Dedifferentiated amniotic fluid mesenchymal stem cell (primary cell): ENCODE data around the gene KRT222.

Experiments used
- DNase-seq: peaks from one replicate; pipeline ENCODE4 v3.0.0-alpha.2; 2016; ENCODE audit errors: extremely low spot score

Gene KRT222

DNA sequence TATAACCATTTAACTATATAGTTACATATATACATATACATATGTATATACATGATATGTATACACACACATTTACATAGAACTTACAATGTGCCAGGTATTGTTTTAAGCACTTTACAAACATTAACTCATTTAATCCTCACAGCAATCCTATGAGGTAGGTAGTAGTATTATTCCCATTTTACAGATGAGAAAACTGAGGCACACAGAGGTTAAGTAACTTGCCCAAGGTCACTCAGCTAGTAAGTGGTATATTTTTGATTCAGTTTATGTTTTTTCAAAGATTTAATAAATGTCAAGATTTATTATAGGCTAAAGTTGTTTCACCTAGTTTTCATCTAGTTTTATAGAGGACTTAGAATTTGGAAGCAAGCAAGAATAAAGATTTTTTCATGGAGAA, 6.6 kb downstream of the KRT222 start:
- no peak for DNase-seq

- DNase-seq = no peak
These were observed 13.0 kb downstream of the KRT222 start for GRCh38 chr17:40651939-40652338.

- peak; percentile 22 for DNase-seq
These were observed 16.5 kb downstream of the KRT222 start for GRCh38 chr17:40648384-40648968.

GRCh38 chr17:40647624-40648383, 17.2 kb downstream of the KRT222 start, which contains the start of gene SMARCE1:
Gene SMARCE1, minus strand, starts transcription at chr17:40647818. Its CDS starts 2,016 bp downstream, at chr17:40645802.
- peak; percentile 52 for DNase-seq

- DNase-seq = peak; percentile 21
These were observed 18.0 kb downstream of the KRT222 start for GRCh38 chr17:40646791-40647623.

DNA sequence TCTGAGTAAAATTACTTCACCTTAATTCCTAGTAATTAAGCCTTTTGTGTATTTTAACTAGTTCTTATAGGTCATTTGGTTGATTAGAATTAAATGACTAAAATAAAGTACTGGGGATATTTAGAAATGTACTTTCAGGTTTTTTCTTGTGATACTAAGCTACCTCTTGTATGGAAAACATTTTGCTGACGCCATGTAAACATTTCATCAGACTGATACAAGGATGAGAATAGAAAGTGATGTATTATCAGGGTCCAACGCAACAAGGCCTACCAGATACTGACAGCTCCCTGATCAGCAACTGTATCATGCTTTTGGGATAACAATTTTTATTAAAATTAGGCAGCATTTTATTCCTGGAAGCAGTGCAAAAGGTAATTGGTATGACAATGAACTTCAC, 19.0 kb downstream of the KRT222 start:
- DNase-seq = no peak

DNA sequence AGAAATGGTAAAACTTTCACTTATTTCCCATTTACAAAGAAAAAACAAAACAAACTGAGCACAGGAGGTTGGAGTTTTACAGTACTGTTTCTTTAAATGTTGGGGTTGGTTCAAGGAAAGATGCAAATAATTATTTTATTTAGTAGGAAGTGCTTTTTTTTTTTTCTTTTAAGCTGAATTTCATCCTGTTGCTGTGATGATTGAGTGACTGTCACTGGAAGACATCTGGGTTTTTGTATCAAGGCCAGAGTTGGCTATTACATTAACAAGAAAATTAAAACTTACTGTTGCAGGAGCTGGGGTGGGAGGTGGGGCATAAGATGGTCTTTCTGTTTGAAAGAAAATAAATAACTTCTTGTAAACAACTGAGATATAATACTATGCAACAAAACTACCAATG, 19.7 kb downstream of the KRT222 start:
- DNase-seq = no peak

DNA sequence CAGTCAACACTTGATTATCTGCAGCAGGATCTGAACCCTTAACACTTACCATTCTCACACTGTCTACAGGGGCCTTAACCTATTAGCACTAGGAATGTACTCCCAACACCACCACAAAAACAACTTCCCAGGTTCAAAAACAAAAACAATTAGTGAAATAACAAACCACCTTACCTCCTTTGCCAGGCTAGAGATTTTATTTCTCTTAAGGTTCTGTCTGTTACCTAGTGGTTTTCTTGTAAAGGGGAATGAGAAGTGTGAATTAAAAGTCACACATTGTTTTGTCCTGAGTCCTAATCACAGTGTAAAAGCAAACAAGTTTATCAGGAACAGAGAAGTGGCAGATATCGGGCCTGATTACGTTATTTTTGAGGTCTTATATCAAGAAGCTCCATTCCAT, 27.0 kb downstream of the KRT222 start:
- no peak for DNase-seq

- DNase-seq = no peak
These were observed 31.1 kb downstream of the KRT222 start for GRCh38 chr17:40633871-40634270.

GRCh38 chr17:40632216-40632615, 32.8 kb downstream of the KRT222 start:
- no peak for DNase-seq

DNA sequence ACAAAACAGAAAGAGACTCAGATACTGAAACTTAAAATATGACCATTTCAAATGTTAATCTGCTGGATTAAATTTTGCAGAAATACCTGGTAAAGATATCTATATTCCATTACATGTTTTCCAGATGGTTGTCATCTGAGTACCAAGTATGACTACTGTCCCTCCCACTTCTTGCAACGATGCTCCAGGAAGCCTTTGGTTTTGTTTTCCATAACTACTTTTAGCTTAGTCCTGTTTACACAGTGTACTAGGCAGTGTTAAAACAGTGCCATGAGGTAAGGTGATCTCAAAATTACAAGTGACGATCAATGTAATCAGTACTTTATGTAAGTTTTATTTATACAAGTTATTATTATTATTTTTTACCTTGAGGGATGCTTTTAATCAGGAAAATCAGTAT, 35.1 kb downstream of the KRT222 start:
- no peak for DNase-seq

- no peak for DNase-seq
These were observed 39.7 kb downstream of the KRT222 start for GRCh38 chr17:40625311-40625710.

- DNase-seq = no peak
These were observed 41.4 kb downstream of the KRT222 start for GRCh38 chr17:40623419-40624210.

DNA sequence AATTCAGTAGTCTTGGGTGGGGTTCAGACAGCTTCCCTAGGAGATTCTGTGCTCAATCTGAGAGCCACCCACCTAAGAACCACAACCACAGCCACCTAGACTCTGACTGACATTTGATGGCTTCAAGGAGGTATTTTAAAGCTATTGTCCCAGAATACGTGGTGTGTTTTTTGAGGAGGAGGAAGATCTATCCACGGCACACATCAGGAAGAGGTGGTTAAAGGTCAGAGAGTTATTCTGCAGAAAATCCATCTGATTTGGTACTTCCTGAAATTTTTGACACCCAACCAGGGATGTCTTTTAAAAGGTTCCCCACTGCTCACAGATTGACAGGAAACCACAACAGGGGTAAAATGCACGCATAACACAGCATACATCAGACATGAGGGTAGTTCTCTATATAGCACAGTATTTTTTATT, 42.5 kb downstream of the KRT222 start:
- no peak for DNase-seq

- no peak for DNase-seq
These were observed 43.4 kb downstream of the KRT222 start for GRCh38 chr17:40621578-40621977.

DNA sequence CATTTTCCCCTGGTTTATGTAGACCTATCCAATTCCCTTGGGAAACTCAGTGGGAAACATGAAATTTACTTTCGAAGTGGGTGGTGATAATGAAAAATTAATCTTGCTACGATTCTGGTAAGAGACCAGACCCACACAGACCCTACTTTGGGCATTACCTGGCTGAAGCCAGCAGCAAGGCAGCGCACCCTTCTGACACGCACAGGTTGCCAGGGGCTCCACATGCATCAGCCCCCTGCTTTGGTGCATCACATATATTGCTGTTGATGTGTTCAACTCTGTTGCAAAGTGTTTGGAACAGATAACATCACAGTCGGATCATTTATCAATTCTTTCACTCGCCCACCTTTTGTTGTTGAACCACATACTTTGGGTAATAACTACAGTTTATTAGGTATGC, 44.0 kb downstream of the KRT222 start:
- DNase-seq = no peak

DNA sequence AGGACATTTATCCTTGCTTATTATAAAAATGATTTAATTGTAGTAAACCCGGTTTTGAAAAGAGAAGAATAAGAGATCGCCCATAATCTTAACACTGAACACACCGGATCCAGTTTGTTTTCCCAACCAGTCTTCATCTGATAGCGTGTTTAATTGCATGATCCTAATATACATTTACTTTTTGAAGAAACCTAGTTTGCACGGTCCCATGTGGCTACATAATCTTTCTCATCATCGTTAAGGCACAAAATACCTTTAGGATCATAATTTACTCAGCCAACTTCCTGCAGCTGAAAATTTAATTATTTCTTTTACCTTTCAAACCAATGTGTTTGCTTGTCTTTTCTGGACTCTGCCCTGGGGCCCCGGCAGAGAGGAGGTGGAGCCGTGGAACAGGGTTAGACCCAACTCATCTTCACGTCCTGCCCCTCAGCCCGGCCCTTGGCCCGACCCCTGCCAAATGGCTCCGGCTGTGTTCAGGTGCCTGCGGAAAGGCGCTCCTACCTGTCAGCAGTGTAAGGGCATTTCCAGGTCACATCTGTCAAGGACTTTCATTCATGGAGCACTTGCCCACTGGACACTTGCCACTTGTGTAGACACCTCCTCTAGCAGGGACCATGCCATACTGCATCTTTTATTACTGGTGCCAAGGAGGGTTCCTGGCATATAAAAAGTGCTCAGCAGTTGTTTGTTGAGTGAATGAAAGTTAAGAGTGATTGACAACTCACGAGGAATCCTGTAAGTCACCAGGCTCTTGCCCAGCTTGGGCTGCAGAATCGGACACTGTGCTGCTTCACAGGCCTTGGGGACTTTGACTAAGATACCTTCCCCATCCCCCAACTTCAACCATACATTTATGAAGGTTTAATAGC, 46.0 kb downstream of the KRT222 start:
- no peak for DNase-seq

GRCh38 chr17:40617678-40618240, 47.2 kb downstream of the KRT222 start:
- no peak for DNase-seq

DNA sequence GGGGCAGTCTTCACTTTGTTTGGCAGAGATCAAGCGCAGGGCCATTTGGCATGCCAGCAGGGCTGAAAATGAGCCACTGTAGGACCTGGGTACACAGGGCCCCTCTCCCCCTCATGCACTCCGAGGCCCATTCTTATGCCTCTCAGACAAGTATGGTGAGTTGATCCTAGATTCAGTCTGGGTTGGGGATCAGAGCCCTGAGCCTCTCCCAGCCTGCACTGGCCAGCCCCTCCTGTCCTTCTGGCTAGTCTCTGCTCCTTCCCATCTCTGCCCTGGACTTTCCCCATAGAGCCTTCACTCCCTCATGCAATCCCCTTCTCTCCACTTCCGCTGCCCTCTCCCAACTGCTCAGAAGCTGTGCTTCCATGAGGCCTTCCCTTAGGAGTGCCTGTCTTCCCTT, 48.4 kb downstream of the KRT222 start:
- DNase-seq = no peak

DNA sequence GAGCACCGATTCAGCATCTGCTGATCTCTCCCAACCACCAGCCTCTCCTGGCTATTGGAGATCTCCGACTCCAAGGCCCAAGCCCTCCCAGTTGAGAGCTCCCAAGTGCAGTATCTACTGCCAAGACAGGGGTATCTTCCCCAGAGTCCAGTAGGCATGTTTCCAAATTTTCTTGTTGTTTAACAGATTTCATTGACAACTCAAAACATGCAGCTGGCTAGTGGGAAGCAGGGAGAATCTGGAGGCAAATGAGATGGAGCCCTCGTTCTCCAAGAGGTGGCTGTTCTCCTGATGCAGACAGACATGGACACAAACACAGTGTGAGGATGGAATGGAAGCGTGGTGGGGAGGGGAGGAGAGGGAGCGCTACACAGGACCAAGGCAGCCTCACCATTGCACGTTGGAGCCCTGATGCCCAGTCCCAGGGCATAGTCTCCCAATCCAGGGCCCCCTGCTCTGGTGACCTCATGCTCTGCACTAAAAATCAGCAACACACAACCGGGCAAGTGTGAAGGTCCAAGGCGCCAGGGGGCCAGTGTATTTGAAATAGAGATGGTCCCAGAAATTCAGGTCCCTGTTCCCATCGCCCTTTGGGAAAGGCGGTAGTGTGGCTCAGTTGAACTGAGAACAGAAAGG, 49.0 kb downstream of the KRT222 start:
- no peak for DNase-seq
